Central memory CD4-positive, alpha-beta T cell (primary cell): ENCODE measurements around the gene SCAMP2.

Experiments
- DNase-seq: peaks from one replicate; pipeline ENCODE4 v3.0.0; 2022

Gene SCAMP2

GRCh38 chr15:74837482-74838136 lies 35.6 kb downstream of the SCAMP2 start:
- DNase-seq: no peak

GRCh38 chr15:74836846-74837245 lies 36.3 kb downstream of the SCAMP2 start:
- DNase-seq: no peak

DNA sequence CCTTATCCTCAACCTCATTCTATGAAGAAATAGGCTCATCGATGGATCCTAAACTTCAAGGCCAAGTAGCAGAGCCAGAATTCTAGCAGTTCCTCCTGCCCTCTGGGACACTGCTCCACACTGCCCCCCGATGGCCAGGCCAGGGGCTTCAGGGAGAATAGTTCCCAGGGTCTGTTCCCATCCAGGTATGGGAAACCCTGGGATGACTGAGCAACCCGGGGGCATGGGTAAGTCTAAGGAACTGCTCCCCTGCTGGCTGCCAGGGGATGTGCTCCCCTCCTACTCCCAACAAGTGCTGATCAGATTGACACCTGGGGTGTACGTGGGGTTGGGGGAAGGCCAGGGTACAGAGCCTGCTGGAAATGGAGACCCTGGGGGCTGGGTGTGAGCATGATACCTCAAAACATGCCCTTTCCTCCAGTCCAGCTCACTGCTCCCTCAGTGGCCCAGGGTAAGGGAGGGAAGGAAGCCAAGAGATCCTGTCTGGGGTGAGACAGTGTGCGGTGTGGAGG lies 37.8 kb downstream of the SCAMP2 start:
- DNase-seq: peak; percentile 12

DNA sequence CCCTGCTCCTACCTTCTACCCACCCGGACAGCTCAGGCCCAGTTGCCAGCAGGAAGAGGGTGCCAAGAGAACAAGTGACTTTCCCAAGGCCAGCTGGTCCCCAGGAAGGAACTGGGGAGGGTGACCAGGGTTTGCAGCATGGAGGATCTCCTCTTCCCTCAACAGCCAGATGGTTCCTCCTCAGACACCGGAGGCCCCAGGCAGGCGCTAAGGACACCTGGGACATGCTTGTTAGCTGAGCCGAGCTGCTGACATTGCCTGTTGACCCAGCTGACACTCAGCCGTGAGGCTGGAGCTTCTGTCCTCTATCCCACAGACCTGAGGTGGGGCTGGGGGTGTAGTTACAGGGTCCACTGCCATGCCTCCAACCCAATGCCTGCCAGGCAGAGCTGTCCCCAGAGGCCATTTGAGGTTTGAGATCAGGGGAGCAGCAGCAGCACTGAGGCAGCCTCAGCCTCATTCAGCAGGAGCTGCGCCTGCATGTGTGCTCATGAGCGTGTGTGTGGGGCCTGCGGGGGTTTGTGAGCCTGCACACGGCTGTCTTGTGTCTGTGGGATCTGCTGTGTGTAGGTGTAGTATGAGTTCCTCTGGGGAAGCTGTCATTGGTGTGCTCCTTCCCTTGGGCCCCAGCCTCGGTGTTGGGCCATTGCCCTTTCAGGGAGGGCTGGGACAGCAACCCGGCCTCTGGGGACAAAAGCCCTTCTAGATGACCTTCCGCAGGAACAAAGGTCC lies 39.6 kb downstream of the SCAMP2 start:
- DNase-seq: no peak

DNA sequence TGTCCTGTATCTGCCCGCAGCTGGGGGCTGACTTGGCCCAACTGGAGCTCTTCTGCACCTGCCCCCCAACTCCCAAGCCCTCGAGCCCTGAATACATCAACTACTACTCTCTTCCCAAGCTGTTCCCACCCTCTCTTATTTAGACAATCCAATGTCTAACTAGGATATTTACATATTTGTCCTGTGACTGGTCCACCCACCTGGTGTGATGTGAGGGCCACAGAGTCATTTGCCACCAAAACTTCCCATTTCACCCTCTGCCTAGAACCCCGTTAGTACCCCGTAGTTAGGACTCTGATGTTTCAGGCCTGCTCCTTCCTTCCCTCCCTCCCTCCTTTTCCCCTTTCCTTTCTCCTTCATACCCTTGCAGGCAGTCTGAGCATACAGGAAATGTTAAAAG lies 40.3 kb downstream of the SCAMP2 start:
- DNase-seq: no peak

DNA sequence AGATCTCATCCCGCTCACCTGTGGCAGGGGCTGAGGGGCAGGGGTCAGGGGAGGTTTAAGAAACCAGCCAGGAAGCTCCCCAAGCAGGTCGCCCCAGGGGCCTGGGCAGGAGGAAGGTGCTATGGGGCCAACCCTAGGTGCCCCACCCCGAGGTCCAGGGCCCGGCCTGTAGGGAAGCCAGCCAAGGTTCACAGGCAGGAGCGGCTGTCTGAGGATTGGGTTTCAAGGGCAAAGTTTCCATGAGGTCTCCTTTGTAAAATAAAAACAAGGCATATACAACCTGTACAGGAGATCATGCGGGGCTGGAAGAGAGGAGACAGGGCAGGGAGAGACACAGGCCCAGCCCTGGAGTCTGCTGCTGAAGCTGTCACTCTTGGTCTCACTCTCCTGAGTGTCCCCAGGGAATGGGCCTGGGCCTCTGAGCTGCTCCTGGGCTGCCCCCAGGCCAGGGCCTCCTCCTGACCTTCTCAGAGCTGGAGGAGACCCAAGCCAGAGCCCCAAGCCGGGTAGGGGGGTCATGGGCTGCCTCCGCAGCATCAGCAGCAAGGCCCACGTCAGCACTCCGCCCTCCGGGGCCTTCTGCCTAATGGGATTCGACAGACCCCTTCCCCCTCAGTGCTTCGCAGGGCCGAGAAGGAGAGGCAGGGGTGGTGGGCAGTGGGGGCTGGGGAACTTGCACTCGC lies 41.2 kb downstream of the SCAMP2 start:
- DNase-seq: no peak

GRCh38 chr15:74830868-74831267 lies 42.3 kb downstream of the SCAMP2 start:
- DNase-seq: no peak

GRCh38 chr15:74829991-74830390 lies 43.2 kb downstream of the SCAMP2 start:
- no peak for DNase-seq

- no peak for DNase-seq
These were observed 43.7 kb downstream of the SCAMP2 start for GRCh38 chr15:74829486-74829885.

GRCh38 chr15:74828835-74829234 lies 44.3 kb downstream of the SCAMP2 start:
- no peak for DNase-seq

GRCh38 chr15:74827614-74828013 lies 45.6 kb downstream of the SCAMP2 start:
- no peak for DNase-seq

DNA sequence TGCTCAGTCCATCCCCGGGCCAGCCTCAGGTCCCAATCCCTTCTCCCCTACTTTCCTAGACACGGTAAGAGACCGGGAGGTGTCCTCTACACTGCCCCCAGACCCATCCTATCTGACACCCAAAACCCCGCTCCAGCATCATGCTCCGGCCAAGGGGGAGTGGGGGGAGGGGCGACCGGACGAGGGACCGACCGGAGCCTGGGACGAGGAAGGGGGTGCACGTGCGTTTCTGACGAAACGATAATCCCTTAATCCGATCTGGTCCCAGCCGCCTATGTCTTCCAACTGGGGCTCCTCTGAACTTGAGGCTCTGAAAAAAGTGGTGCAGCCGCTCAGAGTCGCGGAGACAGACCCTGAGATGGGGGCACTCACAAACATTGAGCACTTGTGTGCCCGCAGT lies 46.2 kb downstream of the SCAMP2 start:
- no peak for DNase-seq

- DNase-seq: peak; percentile 26
These were observed 46.8 kb downstream of the SCAMP2 start, which contains the start of gene CPLX3 for GRCh38 chr15:74826364-74826819. TSS of gene CPLX3 (plus strand) at chr15:74826627. CDS start at chr15:74826704, 77 bp downstream.

GRCh38 chr15:74825866-74826265 lies 47.3 kb downstream of the SCAMP2 start:
- DNase-seq: no peak

GRCh38 chr15:74824976-74825375 lies 48.2 kb downstream of the SCAMP2 start:
- DNase-seq: no peak

GRCh38 chr15:74823324-74823723 lies 49.8 kb downstream of the SCAMP2 start:
- no peak for DNase-seq

- no peak for DNase-seq
These were observed 50.9 kb downstream of the SCAMP2 start for GRCh38 chr15:74822233-74822632.

- no peak for DNase-seq
These were observed 51.4 kb downstream of the SCAMP2 start for GRCh38 chr15:74821790-74822158.

DNA sequence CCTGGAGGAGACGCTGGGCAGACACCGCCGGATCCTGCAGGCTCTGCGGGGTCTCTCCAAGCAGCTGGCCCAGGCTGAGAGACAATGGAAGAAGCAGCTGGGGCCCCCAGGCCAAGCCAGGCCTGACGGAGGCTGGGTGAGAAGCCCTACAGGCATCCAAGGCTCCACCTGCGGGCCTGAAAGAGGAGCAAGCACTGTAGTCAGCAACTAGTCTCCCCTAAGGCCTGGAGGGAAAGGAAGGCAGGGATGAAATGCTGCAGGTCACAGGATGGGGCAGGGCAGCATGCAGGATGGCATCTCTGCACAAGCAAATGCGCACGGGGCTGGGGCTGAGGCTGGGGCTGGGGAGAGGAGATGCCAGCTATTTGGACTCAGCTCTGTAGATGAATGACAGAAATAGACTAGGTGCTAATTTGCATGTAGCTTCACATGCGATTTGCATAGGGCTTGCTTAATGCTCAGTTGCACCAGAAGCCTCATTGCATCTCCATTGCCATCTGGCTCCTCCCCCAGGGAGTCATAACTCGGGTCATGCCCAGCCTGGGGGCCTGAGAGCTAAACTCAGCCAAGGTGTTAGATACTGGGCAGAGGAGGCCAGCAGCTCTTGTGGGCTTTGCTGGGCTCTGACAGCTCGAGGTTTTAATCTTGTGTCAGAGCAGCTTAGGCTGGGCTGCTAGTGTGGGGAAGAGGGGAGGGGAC lies 51.9 kb downstream of the SCAMP2 start:
- DNase-seq: no peak

DNA sequence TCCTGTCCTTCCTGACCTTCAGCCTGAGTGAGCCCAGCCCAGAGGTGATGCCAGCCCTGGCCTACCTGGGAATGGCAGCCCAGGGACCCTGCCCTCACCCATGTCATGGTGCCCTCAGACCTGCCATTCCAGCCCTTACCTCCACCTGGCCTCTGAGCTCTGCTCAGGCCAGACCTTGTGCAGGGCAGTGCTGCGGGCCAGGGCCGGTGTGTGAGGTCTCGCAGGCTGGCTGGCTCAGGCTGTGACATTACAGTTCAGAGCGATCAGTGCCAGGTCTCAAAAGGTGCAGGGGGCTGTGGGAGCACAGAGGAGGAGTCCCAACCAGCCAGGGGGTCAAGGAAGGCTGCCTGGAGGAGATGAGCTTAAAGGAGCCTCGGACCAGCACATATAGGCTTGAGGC lies 53.1 kb downstream of the SCAMP2 start:
- no peak for DNase-seq

GRCh38 chr15:74817370-74817737 lies 55.8 kb downstream of the SCAMP2 start:
- no peak for DNase-seq

GRCh38 chr15:74816624-74817369 lies 56.4 kb downstream of the SCAMP2 start:
- DNase-seq: no peak
